Measurements from ENCODE around the gene NR2F1-AS1.

DNA sequence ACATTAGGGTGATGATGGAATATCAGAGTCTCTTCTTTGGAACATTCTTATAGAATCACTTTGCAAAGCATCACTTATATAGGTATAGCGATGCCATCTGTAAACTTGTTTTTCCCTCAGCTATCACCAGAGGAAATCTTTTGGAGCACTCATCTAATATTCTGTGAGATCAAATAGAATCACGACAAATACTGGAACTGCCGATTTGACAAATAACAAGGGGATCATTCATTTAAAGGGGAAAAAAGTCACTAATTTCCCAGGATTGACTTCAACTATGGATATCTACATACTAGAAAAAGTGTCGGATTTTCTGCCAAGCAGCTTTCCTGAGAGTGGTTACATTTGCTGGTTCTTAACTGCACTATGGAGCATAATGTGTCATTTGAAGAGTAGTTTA lies 178.6 kb downstream of the NR2F1-AS1 start:
- TF ChIP-seq EZH2 (IDR thresholded peaks at IDR 0.05; ENCODE audit: borderline replicate concordance, insufficient read depth, low read depth, low read length, poor library complexity, severe bottlenecking) (no peak), CTCF (IDR thresholded peaks at IDR 0.05) (no peak)
